HG02981 (cell line): ENCODE results near the gene SRRM2.

Experiments
- ATAC-seq: cut with Tn5 transposase; IDR thresholded peaks from one replicate; pipeline ENCODE4 v1.9.1; 2021; ENCODE audit warnings: mild to moderate bottlenecking, moderate library complexity; ENCODE audit not compliant: unreplicated experiment

The SRRM2 gene

DNA sequence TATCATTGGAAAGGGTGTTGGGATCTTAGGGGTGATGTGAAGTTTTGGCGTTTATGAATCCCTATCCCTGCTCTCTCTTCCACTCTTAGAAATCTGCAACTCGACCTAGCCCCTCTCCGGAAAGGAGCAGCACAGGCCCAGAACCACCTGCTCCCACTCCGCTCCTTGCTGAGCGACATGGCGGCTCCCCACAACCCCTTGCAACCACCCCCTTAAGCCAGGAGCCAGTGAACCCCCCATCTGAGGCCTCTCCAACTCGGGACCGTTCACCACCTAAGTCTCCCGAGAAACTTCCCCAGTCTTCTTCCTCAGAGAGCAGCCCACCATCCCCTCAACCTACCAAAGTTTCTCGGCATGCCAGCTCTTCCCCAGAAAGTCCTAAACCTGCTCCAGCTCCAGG lies 9.0 kb downstream of the SRRM2 start:
- ATAC-seq, result no peak

DNA sequence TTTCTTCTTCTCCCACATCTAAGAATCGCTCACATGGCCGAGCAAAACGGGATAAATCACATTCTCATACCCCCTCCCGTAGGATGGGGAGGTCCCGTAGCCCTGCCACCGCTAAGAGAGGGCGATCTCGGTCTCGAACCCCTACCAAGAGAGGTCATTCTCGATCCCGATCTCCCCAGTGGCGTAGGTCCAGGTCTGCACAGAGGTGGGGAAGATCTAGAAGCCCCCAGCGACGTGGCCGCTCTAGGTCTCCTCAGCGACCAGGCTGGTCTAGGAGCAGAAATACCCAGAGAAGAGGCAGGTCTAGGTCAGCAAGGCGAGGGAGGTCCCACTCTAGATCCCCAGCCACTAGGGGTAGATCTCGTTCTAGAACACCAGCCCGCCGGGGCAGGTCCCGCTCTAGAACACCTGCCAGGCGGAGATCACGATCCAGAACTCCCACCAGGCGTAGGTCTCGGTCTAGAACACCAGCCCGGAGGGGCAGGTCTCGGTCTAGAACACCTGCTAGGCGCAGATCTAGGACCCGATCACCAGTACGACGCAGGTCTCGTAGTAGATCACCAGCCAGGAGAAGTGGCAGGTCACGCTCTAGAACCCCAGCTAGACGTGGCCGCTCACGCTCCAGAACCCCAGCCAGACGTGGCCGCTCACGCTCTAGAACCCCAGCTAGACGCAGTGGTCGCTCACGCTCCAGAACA lies 9.6 kb downstream of the SRRM2 start:
- ATAC-seq, result no peak

DNA sequence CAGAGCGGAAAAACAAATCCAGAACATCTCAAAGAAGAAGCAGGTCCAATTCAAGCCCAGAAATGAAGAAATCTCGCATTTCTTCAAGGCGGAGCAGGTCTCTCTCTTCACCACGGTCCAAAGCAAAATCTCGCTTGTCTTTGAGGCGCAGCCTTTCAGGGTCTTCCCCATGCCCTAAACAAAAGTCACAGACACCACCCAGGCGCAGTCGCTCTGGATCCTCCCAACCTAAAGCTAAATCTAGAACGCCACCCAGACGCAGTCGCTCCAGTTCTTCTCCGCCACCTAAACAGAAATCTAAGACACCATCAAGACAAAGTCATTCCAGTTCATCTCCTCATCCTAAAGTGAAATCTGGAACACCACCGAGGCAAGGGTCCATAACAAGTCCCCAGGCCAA lies 10.3 kb downstream of the SRRM2 start:
- ATAC-seq, result no peak

DNA sequence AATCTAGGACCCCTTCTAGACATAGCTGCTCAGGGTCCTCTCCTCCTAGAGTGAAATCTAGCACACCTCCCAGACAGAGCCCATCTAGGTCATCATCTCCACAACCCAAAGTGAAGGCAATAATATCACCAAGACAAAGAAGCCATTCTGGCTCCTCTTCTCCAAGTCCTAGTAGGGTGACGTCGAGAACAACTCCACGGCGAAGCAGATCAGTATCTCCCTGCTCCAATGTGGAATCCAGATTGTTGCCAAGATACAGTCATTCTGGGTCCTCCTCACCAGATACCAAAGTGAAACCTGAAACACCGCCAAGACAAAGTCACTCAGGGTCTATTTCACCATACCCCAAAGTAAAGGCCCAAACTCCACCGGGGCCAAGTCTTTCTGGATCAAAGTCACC lies 10.7 kb downstream of the SRRM2 start:
- no peak for ATAC-seq

DNA sequence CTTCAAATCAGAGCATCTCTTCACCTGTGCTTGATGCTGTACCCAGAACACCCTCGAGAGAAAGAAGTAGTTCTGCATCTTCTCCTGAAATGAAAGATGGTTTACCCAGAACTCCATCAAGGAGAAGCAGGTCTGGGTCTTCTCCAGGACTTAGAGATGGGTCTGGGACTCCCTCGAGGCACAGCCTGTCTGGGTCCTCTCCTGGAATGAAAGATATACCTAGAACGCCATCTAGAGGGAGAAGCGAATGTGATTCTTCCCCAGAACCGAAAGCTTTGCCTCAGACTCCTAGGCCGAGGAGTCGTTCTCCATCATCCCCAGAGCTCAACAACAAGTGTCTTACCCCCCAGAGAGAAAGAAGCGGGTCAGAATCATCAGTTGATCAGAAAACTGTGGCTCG lies 12.3 kb downstream of the SRRM2 start:
- no peak for ATAC-seq

DNA sequence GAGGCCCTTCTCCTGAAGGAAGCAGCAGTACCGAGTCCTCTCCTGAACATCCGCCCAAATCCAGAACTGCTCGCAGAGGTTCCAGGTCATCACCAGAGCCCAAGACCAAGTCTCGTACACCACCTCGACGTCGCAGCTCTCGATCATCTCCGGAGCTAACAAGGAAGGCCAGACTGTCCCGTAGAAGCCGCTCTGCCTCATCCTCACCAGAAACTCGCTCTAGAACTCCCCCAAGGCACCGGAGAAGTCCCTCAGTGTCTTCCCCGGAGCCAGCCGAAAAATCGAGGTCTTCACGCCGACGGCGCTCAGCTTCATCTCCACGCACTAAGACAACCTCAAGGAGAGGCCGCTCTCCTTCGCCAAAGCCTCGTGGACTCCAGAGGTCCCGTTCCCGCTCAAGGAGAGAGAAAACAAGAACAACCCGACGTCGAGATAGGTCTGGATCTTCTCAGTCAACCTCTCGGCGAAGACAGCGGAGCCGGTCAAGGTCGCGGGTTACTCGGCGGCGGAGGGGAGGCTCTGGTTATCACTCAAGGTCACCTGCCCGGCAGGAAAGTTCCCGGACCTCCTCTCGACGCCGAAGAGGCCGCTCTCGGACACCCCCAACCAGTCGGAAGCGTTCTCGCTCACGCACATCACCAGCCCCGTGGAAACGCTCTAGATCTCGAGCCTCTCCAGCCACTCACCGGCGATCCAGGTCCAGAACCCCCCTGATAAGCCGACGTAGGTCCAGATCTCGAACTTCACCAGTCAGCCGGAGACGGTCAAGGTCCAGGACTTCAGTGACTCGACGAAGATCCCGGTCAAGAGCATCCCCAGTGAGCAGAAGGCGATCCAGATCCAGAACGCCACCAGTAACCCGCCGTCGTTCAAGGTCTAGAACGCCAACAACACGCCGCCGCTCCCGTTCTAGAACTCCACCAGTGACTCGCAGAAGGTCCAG lies 13.3 kb downstream of the SRRM2 start:
- no peak for ATAC-seq

DNA sequence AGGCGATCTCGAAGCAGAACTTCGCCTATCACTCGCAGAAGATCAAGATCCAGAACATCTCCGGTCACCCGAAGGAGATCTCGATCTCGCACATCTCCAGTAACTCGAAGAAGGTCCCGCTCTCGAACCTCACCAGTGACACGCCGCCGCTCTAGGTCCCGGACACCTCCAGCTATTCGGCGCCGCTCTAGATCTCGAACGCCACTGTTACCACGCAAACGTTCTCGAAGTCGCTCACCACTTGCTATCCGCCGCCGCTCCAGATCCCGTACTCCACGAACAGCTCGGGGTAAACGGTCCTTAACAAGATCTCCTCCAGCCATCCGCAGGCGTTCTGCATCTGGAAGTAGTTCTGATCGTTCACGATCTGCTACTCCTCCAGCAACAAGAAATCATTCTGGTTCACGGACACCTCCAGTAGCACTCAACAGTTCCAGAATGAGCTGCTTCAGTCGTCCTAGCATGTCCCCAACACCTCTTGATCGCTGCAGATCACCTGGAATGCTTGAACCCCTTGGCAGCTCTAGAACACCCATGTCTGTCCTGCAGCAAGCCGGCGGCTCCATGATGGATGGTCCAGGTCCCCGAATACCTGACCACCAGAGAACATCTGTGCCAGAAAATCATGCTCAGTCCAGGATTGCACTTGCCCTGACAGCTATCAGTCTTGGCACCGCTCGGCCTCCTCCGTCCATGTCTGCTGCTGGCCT lies 14.1 kb downstream of the SRRM2 start:
- no peak for ATAC-seq

DNA sequence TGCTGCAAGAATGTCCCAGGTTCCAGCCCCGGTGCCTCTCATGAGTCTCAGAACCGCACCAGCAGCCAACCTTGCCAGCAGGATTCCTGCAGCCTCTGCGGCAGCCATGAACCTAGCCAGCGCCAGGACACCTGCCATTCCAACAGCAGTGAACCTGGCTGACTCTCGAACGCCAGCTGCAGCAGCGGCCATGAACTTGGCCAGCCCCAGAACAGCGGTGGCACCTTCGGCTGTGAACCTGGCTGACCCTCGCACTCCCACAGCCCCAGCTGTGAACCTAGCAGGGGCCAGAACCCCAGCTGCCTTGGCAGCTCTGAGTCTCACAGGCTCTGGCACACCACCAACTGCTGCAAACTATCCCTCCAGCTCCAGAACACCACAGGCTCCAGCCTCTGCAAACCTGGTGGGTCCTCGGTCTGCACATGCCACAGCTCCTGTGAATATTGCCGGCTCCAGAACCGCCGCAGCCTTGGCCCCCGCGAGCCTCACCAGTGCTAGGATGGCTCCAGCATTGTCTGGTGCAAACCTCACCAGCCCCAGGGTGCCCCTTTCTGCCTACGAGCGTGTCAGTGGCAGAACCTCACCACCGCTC lies 14.8 kb downstream of the SRRM2 start:
- ATAC-seq, result no peak

DNA sequence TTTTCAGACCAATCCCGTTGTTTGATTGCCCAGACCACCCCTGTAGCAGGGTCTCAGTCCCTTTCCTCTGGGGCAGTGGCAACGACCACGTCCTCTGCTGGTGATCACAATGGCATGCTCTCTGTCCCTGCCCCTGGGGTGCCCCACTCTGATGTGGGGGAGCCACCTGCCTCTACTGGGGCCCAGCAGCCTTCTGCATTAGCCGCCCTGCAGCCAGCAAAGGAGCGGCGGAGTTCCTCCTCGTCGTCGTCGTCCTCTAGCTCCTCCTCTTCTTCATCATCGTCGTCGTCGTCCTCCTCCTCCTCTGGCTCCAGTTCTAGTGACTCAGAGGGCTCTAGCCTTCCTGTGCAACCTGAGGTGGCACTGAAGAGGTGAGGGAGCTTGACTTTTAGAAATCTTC lies 15.5 kb downstream of the SRRM2 start:
- ATAC-seq, result no peak

DNA sequence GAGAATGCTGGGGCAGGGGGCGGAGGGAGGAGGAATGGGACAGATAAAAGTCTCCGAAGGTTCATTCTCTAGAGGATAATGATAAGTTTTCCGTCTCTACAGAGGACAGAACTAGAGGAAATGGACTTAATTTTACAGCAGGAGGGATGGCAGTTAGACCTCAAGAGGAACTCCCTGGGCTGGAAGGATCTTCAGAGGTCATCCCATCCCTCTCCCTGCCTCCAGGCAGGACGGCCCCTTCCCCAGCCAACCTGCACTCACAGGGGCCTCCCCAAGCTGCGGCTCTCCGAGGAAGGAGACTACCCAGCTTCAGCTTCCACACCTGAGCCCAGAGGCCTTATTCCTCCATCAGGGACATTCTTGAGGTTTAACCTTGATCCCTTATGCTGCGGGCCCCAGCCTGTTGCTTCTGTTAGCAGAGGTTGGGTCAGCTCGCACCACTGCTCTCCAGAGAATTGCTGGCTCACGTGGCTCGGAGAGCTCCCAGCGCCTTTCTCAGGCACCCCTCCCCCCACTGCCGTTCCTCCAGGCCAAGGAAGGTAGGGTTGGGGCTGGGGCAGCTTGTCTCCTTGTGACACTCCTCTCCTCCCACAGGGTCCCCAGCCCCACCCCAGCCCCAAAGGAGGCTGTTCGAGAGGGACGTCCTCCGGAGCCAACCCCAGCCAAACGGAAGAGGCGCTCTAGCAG lies 16.1 kb downstream of the SRRM2 start:
- no peak for ATAC-seq

DNA sequence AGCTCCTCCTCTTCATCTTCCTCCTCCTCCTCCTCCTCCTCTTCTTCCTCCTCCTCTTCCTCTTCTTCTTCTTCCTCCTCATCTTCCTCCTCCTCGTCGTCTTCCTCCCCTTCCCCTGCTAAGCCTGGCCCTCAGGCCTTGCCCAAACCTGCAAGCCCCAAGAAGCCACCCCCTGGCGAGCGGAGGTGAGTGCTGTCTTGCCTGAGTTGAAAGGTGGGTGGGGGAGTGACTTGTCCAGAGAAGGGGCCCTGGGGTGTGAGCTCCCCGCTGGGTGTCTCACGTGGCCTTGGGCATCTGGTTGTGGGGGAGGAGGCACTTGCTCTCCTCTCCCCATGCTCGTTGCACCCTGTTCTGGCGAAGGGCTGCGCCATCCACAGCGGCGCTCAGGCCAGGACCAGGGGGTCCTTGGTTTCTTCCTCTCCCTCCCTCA lies 16.7 kb downstream of the SRRM2 start:
- no peak for ATAC-seq

DNA sequence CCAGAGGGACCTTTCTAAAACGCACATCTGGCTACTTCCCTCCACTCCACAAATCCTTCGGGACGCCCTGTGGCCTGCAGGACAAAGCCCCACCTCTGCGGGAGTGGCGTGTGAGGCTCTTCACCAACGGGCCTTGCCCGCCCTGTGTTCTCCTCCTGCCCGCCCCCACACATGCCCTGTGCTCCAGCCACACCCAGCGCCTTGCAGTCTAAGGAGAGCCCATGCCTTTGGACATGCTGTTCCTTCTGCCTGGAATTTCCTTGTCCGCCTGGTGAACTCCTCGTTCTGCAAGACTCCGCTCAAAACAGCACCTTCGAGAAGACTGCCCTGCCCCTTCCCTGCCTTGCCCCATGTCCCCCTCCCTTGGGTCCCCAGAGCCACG lies 17.2 kb downstream of the SRRM2 start:
- no peak for ATAC-seq

DNA sequence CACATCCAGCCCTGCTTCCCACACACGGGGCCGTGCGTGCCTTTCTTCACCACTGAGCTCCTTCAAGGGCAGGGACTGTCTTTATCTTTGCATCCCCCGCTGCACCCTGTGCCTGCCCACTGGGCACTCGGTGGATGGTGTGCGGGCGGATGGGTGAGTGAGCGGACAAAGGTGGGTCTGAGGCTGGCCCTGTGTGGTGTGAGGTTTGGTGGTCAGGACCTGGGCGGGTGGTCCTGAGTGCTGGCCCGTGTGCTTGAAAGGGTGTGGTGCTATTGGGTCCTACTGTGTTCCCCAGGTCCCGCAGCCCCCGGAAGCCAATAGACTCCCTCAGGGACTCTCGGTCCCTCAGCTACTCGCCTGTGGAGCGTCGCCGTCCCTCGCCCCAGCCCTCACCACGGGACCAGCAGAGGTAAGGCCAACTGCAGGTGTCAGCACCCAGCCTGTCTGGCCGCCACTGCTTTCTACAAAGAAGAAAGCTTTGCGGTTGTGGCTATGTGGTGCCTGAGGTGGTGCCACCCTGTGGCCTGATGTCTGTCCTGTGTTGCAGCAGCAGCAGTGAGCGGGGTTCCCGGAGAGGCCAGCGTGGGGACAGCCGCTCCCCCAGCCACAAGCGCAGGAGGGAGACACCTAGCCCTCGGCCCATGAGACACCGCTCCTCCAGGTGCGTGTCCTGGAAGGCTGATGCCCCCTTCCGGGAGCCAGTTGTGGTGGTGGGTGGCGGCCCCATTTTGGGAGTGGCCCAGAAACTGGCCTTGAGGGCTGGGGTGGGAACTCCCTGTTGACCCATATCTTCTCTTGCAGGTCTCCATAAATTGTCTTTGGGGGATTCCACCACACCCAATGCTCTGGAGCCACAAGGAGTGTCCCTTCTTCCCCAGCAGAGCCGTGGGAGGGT lies 17.9 kb downstream of the SRRM2 start:
- ATAC-seq, result no peak

DNA sequence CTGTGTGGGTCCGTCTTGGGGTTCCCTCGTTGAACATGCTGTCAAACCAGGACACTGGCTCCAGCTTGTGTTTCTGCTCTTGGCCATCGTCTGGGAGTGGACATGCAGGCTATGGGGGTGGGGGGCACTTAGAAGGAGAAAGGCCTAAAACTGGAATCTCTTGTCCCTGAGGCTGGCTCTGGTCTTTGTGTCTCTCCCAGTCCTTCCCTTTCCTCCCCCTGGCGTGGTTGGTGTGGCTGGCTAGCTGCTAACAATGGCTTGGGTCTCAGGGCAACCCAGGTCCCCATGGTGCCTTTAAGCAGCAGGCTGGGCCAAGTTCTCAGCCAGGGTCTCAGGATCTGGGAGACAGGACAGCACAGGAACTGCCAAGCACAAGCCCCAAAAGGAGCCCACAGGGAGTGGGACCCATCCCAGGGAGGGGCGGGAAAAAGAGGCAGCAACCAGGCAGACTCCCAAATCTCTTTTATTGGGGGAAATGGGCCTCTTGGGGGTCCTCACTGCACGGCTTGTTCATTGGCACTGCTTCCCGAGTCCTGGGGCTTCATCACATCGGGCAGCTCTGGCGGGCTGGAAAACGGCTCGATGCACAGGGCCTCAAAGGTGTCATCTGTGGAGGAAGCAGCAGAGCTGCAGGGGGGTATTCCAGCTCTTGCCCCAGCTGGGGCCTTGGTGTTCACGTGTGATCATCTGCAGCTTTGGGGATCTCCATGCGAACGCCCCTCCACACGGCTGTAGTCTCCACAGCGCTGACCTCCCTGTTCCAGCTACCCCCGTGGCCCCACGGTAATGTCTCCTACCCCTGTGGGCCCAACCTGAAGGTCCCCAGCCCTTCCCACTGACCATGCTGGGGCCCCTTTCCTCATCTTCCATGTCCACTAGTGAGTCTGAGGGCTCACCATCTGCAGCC lies 19.3 kb downstream of the SRRM2 start:
- ATAC-seq, result no peak

DNA sequence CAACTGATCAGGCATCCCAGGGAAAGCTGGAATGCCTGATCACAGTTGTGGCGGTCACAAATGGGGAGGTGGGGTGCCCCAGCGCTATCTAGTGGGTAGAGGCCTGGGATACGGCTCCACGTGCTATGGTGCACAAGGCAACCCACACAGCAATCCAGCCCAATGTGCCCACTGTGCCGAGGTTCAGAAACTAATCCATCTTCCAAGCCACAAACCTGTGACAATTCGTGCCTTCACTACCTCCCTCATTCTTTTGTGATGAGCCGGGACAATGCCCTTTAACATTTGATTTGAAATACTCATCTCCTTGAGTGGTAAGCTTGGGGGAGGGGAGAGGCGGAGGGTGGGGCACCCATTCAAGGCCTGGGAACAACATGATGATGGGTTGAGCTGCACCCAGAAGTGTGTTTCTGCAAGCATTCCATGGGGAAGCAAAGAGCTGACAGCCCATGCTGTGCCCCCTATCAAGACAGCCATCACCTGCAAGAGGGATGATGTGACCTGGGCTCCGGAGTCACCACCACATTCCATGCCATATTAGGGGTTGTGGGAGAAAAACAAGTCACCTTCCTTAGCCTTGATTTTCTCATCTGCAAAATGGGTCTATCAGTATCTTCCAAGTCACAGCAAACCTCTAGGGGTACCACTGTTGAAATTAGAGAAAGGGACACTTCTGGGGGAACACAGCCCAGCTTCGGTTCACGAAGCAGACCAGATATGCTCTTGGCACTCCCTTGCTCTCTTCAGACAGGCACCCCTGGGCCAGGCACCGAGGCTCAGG lies 20.9 kb downstream of the SRRM2 start:
- ATAC-seq, result no peak

DNA sequence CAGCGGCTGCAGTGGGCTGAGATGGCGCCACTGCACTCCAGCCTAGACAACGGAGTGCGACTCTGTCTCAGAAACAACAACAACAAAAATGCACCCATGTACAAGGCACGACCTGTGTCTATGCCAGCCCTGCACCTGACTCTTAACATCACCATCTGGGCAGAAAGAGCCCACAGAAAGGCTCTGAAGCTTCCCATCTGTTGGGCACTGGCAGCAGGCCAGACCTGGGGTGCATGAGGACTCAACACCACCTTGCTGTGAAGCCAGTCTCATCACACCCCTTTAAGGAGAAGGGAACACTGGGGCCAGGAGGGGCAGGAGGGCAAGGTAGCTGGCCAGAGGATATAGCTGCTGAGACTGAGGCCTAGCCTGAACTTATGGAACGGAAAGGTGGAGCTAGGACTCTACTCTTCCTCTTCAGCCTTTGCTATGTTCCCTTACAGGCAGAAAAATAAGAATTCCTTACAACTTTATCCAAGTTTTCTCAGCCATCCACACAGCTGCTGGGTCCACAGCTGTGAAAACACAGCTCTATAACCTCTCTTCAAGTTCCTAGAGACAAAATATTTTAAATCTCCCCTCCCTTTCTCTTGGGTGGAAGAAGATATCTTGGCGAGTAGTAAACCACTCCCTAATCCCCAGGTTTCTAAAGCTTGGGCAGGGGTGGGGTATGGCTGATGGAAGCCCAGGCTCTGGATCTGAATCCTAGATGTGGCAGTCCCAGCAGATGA lies 21.9 kb downstream of the SRRM2 start:
- ATAC-seq, result no peak

DNA sequence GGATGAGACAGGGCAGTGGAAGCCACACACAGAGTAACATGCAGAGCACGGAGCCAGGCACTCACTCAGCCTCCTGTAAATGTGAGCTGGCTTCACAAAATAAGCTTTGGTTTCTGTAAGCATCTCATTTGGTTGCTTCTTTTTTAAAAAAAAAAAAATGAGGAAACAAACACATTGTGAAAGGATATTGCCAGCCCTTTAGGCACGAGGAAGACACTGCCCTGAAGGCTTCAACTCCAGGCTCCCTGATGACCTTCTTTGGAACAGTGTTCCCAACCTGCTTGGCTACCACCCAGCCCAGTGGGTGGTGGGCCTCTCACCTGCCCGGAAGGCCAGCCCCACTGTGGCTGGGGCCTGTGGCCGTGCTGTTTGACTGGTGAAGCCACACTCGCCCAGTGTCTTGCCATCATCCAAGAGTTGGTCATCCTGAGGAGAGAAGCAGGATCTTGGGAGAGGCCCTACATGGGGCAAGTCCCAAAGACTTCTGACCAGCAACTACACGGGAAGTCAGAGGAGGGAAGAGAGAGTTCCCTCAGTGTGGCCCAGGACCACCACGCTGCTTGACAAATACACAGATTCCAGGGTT lies 22.8 kb downstream of the SRRM2 start:
- no peak for ATAC-seq
